SIG-M5 treated with dmso at 0.1 percent for 504 hours (cell line): ENCODE data around the gene PLSCR3.

Source experiments
- DNase-seq: peaks from one replicate; lab custom pipeline; 2025; ENCODE audit not compliant: unreplicated experiment; lab: John Stamatoyannopoulos, UW

The PLSCR3 gene

DNA sequence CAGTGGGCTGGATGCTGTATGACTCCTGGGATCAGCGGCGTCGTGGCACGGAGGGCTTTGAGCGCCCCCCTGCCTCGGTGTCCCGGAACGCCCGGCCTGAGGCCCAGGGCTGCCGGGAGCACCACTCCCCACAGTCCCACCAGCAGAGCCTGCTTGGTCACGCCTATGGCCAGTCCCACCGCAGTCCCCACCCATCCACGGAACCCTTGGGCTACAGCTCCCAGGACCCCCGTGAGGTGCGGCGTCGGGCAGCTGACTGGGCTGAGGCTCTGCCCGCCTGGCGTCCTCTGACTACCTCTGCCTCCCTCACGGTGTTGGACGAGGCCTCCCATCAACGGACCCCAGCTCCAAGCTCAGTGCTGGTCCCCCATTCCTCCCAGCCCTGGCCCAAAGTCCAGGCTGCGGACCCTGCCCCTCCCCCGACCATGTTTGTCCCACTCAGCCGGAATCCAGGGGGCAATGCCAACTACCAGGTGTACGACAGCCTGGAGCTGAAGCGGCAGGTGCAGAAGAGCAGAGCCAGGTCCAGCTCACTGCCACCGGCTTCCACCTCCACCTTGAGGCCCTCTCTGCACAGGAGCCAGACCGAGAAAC, 32.7 kb upstream of the PLSCR3 start:
- no peak for DNase-seq

DNA sequence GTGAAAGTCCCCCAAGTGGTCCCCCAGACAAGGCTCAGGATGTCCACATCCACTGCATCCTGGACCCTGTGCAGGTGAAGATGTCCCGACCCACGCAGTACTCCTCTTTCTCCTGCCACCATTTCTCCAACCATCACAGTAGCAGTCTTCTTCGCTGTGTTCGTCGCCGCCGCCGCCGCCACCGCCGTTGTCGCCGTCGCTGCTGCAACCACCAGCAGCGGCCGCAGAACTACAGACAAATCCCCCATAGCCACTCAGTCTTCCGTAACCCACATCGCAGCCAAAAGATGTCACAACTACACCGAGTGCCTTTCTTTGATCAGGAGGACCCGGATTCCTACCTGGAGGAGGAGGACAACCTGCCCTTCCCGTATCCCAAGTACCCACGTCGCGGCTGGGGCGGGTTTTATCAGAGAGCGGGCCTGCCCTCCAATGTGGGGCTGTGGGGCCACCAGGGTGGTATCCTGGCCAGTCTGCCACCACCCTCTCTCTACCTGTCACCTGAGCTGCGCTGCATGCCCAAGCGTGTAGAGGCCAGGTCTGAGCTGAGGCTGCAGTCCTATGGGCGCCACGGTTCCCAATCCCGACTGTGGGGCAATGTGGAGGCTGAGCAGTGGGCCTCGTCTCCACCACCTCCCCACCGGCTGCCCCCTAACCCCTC, 32.0 kb upstream of the PLSCR3 start:
- no peak for DNase-seq

DNA sequence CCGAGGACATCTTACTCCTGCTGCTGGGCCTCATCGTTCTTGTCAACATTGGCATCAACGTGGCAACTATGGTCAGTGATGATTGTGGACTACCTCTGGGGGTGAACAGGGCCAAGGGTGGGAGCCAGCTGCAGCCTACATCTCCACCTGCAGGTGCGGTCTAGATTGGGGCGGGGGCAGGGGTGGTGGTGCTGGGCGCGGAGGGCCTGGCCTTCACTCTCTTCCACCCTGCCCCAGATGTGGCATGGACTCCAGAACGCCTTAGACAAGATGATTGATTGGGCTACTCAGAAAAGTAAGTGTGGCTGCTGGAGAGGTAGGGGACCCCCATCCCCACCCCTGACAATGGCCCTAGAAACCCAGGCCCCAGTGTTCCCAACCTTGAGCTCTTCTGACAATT, 31.4 kb upstream of the PLSCR3 start:
- DNase-seq = no peak

DNA sequence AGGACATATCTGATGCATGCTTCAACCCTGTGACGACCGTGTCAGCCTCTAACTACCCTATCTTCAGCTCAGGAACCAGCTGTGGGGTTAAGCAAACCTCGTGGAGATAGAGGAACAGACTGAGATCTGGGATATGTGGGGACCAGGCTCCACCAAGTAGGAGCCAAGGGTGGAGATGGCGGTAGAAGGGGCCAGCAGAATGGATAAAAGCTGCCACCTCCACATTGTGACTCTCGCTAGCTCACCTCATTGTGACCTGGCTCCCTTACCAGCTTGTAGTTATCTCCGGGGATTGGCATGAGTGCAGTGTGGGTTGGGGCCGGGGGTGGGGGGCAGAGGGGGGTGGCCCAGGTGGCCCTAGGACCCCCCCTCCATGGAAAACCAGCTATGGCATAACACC, 31.0 kb upstream of the PLSCR3 start, which contains the start of gene SPEM2:
TSS of gene SPEM2 (plus strand) at position 301 of the 400 bp plus-strand sequence. CDS start at position 374, 73 bp downstream.
- DNase-seq = no peak

DNA sequence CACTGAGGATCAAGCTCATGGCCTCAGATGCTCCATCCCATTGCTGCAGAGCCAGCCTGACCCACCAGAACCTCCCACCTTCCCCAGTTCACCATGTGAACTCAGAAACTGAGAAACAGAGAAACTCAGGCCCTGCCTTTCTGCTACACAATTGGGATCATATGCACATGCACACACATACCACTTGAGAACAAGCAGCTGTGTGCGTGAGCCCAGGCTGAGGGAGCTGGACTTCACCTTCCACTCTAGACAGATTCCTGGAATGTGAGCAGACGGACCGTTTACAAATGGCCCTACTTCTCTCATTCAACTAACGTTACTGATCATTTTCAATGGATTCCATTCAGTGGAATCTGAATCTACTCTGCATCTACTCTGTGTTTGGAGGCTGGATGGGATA, 29.4 kb upstream of the PLSCR3 start:
- no peak for DNase-seq

GRCh38 chr17:7421186-7421585, 26.9 kb upstream of the PLSCR3 start:
- no peak for DNase-seq

DNA sequence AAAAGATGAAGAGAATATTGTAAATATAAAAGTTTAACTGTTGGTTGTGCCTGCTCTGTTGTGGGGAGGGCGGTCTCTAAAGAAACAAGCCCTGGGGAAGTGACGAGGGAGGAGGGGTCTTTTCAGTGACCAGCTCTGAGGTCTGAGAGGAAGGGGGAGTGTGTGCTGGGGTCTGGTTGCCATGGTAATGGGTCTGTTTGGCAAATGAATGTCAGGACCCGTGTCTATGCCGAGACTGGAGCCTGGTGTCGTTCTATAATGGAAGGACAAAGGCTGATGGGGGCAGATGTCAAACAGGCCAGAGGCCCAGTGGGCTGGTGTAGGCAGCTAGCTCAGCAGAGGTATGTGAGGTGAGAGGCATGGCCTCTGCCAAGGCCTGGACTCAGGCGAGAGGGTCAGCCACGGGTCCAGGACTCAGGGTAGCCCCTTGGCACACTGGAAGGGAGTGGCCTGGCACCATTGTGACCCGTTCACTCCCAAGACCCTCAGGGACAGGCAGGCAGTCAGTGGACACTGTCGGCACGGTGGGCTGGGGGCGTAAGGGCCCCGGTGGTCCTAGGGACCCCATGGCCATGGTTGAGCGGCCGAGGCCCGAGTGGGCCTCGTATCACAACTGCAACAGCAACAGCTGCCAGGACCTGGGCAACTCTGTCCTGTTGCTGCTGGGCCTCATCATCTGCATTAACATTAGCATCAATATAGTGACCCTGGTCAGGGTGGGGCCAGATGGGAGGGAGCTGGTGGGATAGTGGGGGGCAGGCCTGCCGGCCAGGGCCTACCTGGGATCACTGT, 25.7 kb upstream of the PLSCR3 start, which contains the start of gene SPEM1:
TSS of gene SPEM1 (plus strand) at position 506 of the 792 bp plus-strand sequence. CDS start at position 567, 61 bp downstream.
- DNase-seq = no peak

GRCh38 chr17:7418472-7419152, 24.3 kb upstream of the PLSCR3 start:
- DNase-seq = no peak

DNA sequence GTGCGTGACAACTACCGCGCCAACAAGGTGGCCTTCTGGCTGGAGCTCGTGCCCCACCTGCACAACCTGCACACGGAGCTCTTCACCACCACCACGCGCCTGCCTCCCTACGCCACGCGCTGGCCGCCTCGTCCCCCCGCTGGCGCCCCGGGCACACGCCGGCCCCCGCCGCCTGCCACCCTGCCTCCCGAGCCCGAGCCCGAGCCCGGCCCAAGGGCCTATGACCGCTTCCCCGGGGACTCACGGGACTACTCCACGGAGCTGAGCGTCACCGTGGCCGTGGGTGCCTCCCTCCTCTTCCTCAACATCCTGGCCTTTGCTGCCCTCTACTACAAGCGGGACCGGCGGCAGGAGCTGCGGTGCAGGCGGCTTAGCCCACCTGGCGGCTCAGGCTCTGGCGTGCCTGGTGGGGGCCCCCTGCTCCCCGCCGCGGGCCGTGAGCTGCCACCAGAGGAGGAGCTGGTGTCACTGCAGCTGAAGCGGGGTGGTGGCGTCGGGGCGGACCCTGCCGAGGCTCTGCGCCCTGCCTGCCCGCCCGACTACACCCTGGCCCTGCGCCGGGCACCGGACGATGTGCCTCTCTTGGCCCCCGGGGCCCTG, 22.8 kb upstream of the PLSCR3 start:
- DNase-seq = no peak

- no peak for DNase-seq
Observed at GRCh38 chr17:7416323-7416722, 22.0 kb upstream of the PLSCR3 start.

DNA sequence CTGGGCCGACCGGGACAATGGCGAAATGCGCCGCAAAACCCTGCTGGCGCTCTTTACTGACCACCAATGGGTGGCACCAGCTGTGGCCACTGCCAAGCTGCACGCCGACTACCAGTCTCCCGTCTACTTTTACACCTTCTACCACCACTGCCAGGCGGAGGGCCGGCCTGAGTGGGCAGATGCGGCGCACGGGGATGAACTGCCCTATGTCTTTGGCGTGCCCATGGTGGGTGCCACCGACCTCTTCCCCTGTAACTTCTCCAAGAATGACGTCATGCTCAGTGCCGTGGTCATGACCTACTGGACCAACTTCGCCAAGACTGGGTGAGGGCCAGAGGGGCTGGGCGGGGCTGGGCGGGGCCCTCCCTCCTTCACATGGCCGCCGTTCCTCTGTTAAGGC, 21.5 kb upstream of the PLSCR3 start:
- no peak for DNase-seq

GRCh38 chr17:7414837-7415236, 20.5 kb upstream of the PLSCR3 start:
- DNase-seq = no peak

DNA sequence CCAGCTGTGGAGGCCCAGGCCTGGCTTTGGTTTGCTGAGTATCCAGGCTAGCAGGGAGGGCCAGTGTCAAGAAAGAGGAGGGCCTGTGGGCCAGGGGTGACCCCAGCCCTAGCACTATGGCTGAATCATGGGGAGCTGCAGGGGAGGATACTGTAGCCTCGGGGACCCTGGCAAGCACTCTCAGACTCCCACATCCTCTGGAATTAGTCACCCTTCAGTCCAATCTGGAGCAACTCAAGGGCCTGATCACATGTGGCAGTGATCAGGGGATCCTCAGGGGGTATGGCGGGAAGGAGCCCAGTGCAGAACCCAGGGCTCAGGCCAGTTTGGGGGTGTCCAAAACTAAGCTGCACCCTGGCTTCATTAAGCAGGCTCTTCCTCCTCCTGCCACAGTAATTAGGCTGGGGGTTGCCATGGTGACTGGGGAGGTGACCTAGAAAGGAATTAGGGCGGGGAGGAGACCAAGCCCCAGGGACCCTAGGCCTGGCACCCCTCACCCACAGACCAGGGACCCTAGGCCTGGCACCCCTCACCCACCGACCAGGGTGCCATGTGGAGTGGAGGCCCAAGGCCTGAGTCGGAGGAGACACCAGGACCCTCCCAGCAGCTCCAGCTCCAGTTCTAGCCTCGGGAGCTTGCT, 19.1 kb upstream of the PLSCR3 start:
- no peak for DNase-seq

GRCh38 chr17:7411427-7411750, 17.1 kb upstream of the PLSCR3 start:
- no peak for DNase-seq

- no peak for DNase-seq
Observed at GRCh38 chr17:7410634-7411426, 16.5 kb upstream of the PLSCR3 start.

- no peak for DNase-seq
Observed at GRCh38 chr17:7409716-7410115, 15.4 kb upstream of the PLSCR3 start.

DNA sequence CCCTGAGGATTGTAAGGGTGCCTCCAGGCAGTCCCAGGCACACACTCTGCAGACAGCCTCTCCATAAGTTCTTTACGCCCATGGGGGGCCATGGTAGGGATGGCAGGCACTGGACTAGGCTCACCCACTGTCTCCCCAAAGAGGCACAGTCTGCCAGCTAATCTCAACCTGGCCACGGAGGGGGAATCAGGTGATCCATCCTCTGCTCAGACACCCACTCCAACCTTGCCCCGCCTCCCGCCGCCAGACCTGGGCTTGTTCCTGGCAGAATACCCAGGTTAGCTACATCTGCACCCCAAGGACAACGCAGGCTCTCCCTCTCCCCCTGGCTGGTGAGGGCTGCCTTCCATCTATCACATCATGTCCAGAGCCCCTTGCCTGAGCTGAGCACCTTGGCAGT, 14.5 kb upstream of the PLSCR3 start:
- DNase-seq = no peak

GRCh38 chr17:7408252-7408727, 14.0 kb upstream of the PLSCR3 start:
- no peak for DNase-seq

- no peak for DNase-seq
Observed at GRCh38 chr17:7407485-7408251, 13.3 kb upstream of the PLSCR3 start, which contains the start of gene NLGN2. TSS of gene NLGN2 (plus strand) at chr17:7407845. CDS start at chr17:7408256, 411 bp downstream.
